ENCODE measurements around the gene LRRC31. TPM values are rescaled to one million over a fixed set of nuclear protein-coding genes. Genes with fewer than 3 reads are reported as not detected.

The LRRC31 gene
- total and polyA plus RNA-seq, 2 of the 13 experiments (the other 11 are each of a cell fraction or from before 2014, with no cell fraction given): not detected

DNA sequence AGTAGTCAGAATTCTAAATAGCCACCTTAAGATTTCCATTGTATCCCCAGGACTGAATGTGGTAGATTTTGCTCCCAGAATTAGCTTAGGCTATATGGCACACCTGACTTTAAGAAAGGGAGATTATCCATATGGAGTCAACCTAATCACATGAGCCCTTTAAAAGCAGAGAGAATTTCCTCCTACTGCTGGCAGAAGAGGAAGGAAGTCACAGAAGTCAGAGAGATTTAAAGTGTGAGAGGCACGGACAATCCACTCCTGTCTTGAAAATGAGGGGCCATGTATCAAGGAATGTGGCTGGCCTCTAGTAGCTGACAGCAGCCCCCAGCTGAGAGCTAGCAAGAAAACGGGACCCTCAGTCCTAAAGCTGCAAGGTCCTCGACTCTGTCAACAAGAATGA is 26.8 kb downstream of the LRRC31 start:
- Histone ChIP-seq H3K27ac (ENCODE audit: extremely low read length, insufficient read depth, low read length) (no peak overlapping the region), H3K36me3 (replicated peaks in 1 of 2; ENCODE audit: control insufficient read depth in 1 of 2, insufficient read depth in 2 of 2, low read length in 2 of 2) (no peaks in the 10 kb centered on the region), H3K9me3 (ENCODE audit: low read length) (no peaks in the 10 kb centered on the region), H3K4me1 (ENCODE audit: insufficient read depth, low read length) (no peaks in the 10 kb centered on the region), H3K27me3 (ENCODE audit: control insufficient read depth in 1 of 2, insufficient read depth in 2 of 2, low read length in 2 of 2) (no peaks in the 10 kb centered on the region), H2AFZ (ENCODE audit: low read length) (no peak overlapping the region), H3K79me2 (ENCODE audit: insufficient read depth, low read length) (no peaks in the 10 kb centered on the region), H3K9ac (ENCODE audit: insufficient read depth, low read depth, low read length) (no peak overlapping the region), H3K4me3 (replicated peaks in 1 of 3; ENCODE audit: insufficient read depth in 1 of 3, low read depth in 2 of 3, low read length in 3 of 3) (no peak overlapping the region), H3K4me2 (ENCODE audit: low read depth, low read length) (no peak overlapping the region), H4K20me1 (ENCODE audit: insufficient read depth, low read length) (no peaks in the 10 kb centered on the region)
- ATAC-seq (no peak), DNase-seq (ENCODE audit: low spot score) (no peak), FAIRE-seq (no peak)
- intact Hi-C loops (cut with micrococcal nuclease; ENCODE audit: unreplicated experiment) (no loop called here), in situ Hi-C loops (cut with HindIII; ENCODE audit: extremely low pct_ligation_motif_present, low pct_unique_long_range_greater_than_20kb) (no loop called here)
- BruUV-seq (replicated peaks): no TSS peak
- ChIA-PET POLR2A (no interaction called here), CTCF (ENCODE audit: low intra/inter-chr PET ratio, low total read pairs) (no interaction called here)
- 60% methylated on average over 1 of the region's 3 CpGs for WGBS (ENCODE audit: low lambda C conversion rate)
- TF ChIP-seq MYC (CRISPR knock-in tag; IDR thresholded peaks at IDR 0.05; ENCODE audit: borderline replicate concordance): no peak
- no peak for TF ChIP-seq ZNF530 (CRISPR knock-in tag; IDR thresholded peaks at IDR 0.05; ENCODE audit: low read depth)
- TF ChIP-seq ZNF460 (CRISPR knock-in tag; IDR thresholded peaks at IDR 0.05; ENCODE audit: borderline replicate concordance): no peak
- no peak for TF ChIP-seq ZNF282 (IDR thresholded peaks at IDR 0.05; ENCODE audit: partially characterized antibody)

DNA sequence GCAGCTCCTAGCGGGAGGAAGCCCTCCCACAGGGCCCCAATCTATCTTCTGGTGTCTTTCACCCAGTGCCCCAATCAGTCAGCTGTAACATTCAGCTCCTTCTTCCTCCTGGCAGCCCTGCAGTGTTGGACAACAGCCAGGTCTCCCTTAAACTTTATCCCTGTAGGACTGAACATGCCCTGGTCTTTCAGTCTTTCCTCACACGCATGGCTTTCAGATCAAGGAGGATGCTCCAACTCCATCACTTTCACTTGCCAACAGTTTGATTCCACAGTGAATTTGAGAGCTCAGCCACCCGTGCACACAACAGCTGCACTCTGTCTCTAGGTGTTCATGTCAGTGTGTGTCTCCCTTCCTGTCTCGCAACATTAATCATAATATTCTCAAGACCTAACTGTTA is 28.6 kb downstream of the LRRC31 start:
- Histone ChIP-seq H3K4me2 (ENCODE audit: low read depth, low read length) (no peak overlapping the region), H3K79me2 (ENCODE audit: insufficient read depth, low read length) (no peaks in the 10 kb centered on the region), H3K4me3 (replicated peaks in 1 of 3; ENCODE audit: insufficient read depth in 1 of 3, low read depth in 2 of 3, low read length in 3 of 3) (no peak overlapping the region), H3K27me3 (ENCODE audit: control insufficient read depth in 1 of 2, insufficient read depth in 2 of 2, low read length in 2 of 2) (no peaks in the 10 kb centered on the region), H4K20me1 (ENCODE audit: insufficient read depth, low read length) (no peaks in the 10 kb centered on the region), H3K9ac (ENCODE audit: insufficient read depth, low read depth, low read length) (no peak overlapping the region), H2AFZ (ENCODE audit: low read length) (no peak overlapping the region), H3K9me3 (ENCODE audit: low read length) (no peaks in the 10 kb centered on the region), H3K4me1 (ENCODE audit: insufficient read depth, low read length) (no peaks in the 10 kb centered on the region), H3K36me3 (replicated peaks in 1 of 2; ENCODE audit: control insufficient read depth in 1 of 2, insufficient read depth in 2 of 2, low read length in 2 of 2) (no peaks in the 10 kb centered on the region), H3K27ac (ENCODE audit: extremely low read length, insufficient read depth, low read length) (no peak overlapping the region)
- 47% methylated on average over 4 of the region's 4 CpGs for WGBS (ENCODE audit: low lambda C conversion rate)
- POLR2A ChIA-PET: no interaction called here
- no TSS peak for BruUV-seq (replicated peaks)
- no peak for DNase-seq (ENCODE audit: low spot score)
- CTCF ChIA-PET (ENCODE audit: low intra/inter-chr PET ratio, low total read pairs): no interaction called here
- in situ Hi-C loops (cut with HindIII; ENCODE audit: extremely low pct_ligation_motif_present, low pct_unique_long_range_greater_than_20kb): no loop called here
- no peak for ATAC-seq
- intact Hi-C loops (cut with micrococcal nuclease; ENCODE audit: unreplicated experiment): no loop called here
- no peak for FAIRE-seq
- TF ChIP-seq, protein P1, sequence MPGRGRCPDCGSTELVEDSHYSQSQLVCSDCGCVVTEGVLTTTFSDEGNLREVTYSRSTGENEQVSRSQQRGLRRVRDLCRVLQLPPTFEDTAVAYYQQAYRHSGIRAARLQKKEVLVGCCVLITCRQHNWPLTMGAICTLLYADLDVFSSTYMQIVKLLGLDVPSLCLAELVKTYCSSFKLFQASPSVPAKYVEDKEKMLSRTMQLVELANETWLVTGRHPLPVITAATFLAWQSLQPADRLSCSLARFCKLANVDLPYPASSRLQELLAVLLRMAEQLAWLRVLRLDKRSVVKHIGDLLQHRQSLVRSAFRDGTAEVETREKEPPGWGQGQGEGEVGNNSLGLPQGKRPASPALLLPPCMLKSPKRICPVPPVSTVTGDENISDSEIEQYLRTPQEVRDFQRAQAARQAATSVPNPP (CRISPR knock-in tag; IDR thresholded peaks at IDR 0.05): no peak
- TF ChIP-seq BCL6 (CRISPR knock-in tag; IDR thresholded peaks at IDR 0.05): no peak
- TF ChIP-seq ZNF441 (CRISPR knock-in tag; IDR thresholded peaks at IDR 0.05; ENCODE audit: borderline replicate concordance): no peak
- TF ChIP-seq MTA3 (CRISPR knock-in tag; IDR thresholded peaks at IDR 0.05): no peak
- TF ChIP-seq ZIK1 (CRISPR knock-in tag; IDR thresholded peaks at IDR 0.05; ENCODE audit: borderline replicate concordance, low read depth): no peak
- TF ChIP-seq ADNP (CRISPR knock-in tag; IDR thresholded peaks at IDR 0.05): no peak
- TF ChIP-seq POLR2A (IDR thresholded peaks at IDR 0.05; ENCODE audit: insufficient read depth in 1 of 2, low read depth in 2 of 2, low read length in 2 of 2): no peak
- no peak for TF ChIP-seq IKZF1 (IDR thresholded peaks at IDR 0.05)
- TF ChIP-seq, protein P2, sequence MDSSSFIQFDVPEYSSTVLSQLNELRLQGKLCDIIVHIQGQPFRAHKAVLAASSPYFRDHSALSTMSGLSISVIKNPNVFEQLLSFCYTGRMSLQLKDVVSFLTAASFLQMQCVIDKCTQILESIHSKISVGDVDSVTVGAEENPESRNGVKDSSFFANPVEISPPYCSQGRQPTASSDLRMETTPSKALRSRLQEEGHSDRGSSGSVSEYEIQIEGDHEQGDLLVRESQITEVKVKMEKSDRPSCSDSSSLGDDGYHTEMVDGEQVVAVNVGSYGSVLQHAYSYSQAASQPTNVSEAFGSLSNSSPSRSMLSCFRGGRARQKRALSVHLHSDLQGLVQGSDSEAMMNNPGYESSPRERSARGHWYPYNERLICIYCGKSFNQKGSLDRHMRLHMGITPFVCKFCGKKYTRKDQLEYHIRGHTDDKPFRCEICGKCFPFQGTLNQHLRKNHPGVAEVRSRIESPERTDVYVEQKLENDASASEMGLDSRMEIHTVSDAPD (CRISPR knock-in tag; IDR thresholded peaks at IDR 0.05): no peak
- TF ChIP-seq, protein P3, sequence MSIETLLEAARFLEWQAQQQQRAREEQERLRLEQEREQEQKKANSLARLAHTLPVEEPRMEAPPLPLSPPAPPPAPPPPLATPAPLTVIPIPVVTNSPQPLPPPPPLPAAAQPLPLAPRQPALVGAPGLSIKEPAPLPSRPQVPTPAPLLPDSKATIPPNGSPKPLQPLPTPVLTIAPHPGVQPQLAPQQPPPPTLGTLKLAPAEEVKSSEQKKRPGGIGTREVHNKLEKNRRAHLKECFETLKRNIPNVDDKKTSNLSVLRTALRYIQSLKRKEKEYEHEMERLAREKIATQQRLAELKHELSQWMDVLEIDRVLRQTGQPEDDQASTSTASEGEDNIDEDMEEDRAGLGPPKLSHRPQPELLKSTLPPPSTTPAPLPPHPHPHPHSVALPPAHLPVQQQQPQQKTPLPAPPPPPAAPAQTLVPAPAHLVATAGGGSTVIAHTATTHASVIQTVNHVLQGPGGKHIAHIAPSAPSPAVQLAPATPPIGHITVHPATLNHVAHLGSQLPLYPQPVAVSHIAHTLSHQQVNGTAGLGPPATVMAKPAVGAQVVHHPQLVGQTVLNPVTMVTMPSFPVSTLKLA (IDR thresholded peaks at IDR 0.05): no peak
- no peak for TF ChIP-seq ZNF737 (CRISPR knock-in tag; IDR thresholded peaks at IDR 0.05; ENCODE audit: borderline replicate concordance)
- no peak for TF ChIP-seq RFXAP (CRISPR knock-in tag; IDR thresholded peaks at IDR 0.05; ENCODE audit: borderline replicate concordance)
